AG09319 (cell line): ENCODE measurements around the gene LTBP2.

Experiments used
- DNase-seq: peaks from one replicate; pipeline ENCODE4 v3.0.0-alpha.2; 2010; ENCODE audit warnings: low read depth; ENCODE audit errors: extremely low read depth
- CTCF ChIP-seq: IDR thresholded peaks from 2 replicates; pipeline ENCODE4 v1.5.1; 2011; ENCODE audit warnings: low read depth, mild to moderate bottlenecking, inconsistent platforms, low read length, moderate library complexity

LTBP2 gene

GRCh38 chr14:74555476-74556050 is 56.5 kb downstream of the LTBP2 start:
- no peak for TF ChIP-seq CTCF
- DNase-seq, result no peak

- no peak for DNase-seq
- TF ChIP-seq CTCF, result no peak
Measured at GRCh38 chr14:74554742-74555362, 57.2 kb downstream of the LTBP2 start.

- TF ChIP-seq CTCF, result no peak
- DNase-seq, result no peak
Measured at GRCh38 chr14:74552623-74553022, 59.4 kb downstream of the LTBP2 start.

- DNase-seq, result no peak
- TF ChIP-seq CTCF, result no peak
Measured at GRCh38 chr14:74551431-74552371, 60.3 kb downstream of the LTBP2 start.

GRCh38 chr14:74551001-74551400 is 61.0 kb downstream of the LTBP2 start:
- no peak for DNase-seq
- no peak for TF ChIP-seq CTCF

- DNase-seq, result no peak
- TF ChIP-seq CTCF, result no peak
Measured at GRCh38 chr14:74550071-74550470, 62.0 kb downstream of the LTBP2 start.

- peak; percentile 45 for TF ChIP-seq CTCF
- no peak for DNase-seq
Measured at GRCh38 chr14:74549588-74549987, 62.4 kb downstream of the LTBP2 start.
